Measurements from ENCODE around the gene COL4A3. TPM values are rescaled to one million over a fixed set of nuclear protein-coding genes. Genes with fewer than 3 reads are reported as not detected.

Gene COL4A3
- total RNA-seq, 1 donor from 2014 or later = not detected

DNA sequence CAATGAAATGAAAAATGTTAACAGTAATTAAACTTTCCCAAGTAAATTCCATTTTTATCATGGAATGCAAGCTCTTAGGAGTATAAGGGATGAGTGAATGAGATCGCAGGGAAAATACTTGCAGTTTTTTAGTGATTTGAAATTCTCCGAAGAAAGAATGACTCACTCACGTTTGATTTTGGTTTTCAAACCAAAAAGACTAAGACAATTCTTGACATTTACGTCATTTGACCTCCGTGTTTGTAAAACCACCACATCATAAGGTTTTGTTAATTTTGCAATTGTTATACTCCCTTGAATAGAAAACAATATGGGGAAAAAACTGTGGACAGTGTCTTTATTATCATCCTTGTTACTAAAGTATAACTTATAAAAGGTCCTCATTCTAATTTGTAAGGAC is 29.8 kb upstream of the COL4A3 start:
- H3K27ac Mint-ChIP-seq = no peak overlapping the region
- no peaks in the 10 kb centered on the region for H3K36me3 Mint-ChIP-seq
- H3K4me3 Mint-ChIP-seq = no peak overlapping the region
- no peak for DNase-seq (ENCODE audit: low spot score in 2 of 2, unreplicated experiment in 2 of 2)
- TF ChIP-seq, protein P1, sequence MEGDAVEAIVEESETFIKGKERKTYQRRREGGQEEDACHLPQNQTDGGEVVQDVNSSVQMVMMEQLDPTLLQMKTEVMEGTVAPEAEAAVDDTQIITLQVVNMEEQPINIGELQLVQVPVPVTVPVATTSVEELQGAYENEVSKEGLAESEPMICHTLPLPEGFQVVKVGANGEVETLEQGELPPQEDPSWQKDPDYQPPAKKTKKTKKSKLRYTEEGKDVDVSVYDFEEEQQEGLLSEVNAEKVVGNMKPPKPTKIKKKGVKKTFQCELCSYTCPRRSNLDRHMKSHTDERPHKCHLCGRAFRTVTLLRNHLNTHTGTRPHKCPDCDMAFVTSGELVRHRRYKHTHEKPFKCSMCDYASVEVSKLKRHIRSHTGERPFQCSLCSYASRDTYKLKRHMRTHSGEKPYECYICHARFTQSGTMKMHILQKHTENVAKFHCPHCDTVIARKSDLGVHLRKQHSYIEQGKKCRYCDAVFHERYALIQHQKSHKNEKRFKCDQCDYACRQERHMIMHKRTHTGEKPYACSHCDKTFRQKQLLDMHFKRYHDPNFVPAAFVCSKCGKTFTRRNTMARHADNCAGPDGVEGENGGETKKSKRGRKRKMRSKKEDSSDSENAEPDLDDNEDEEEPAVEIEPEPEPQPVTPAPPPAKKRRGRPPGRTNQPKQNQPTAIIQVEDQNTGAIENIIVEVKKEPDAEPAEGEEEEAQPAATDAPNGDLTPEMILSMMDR (IDR thresholded peaks at IDR 0.05; ENCODE audit: unreplicated experiment) = no peak
- peaks cover 4% of the 10 kb centered on the region for H3K27me3 Mint-ChIP-seq (ENCODE audit: low read depth)
- H3K9me3 Mint-ChIP-seq = no peaks in the 10 kb centered on the region
- no peaks in the 10 kb centered on the region for H3K4me1 Mint-ChIP-seq

DNA sequence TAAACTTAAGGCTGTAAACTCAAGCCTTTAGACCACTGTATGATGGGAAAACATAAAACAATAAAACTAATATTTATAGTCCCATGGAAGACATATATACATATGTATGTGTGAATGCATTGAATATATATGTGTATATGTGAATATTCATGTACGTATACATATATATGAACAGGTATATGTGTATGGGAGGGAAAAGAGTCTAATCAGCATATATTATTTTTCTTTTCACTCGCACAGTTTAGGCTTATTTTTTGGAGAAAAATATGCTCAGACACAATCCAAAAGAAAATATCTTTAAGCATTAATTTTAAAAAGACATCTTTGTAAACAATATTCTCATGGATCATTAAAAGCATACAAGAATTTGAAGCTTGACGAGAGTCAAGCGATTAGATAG is 23.1 kb upstream of the COL4A3 start:
- TF ChIP-seq, protein P1 (IDR thresholded peaks at IDR 0.05; ENCODE audit: unreplicated experiment) = no peak
- H3K4me1 Mint-ChIP-seq = no peaks in the 10 kb centered on the region
- no peaks in the 10 kb centered on the region for H3K9me3 Mint-ChIP-seq
- no peaks in the 10 kb centered on the region for H3K36me3 Mint-ChIP-seq
- H3K4me3 Mint-ChIP-seq = no peak overlapping the region
- H3K27ac Mint-ChIP-seq = no peak overlapping the region
- no peak for DNase-seq (ENCODE audit: low spot score in 2 of 2, unreplicated experiment in 2 of 2)
- peaks cover 4% of the 10 kb centered on the region for H3K27me3 Mint-ChIP-seq (ENCODE audit: low read depth)

DNA sequence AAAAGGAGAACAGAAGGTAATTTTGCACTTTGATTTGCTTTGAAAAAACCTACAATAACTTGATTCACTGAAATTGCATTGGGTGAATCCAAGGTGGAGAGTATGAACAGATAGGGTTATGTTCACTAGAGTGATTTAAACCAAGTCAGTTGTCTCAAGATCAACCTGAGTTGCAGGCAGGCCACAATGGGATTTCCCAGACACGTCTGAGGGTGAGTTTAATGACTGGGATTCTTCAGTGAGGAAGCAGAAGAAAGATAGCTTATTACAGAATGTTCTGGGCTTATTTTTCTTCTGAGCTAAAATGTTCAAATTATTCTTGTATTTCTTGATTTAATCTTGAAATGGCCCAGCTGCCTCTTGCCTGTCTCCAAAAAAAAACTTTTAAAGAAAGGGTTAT is 20.5 kb upstream of the COL4A3 start:
- no peak overlapping the region for H3K27ac Mint-ChIP-seq
- H3K4me3 Mint-ChIP-seq = no peak overlapping the region
- no peaks in the 10 kb centered on the region for H3K4me1 Mint-ChIP-seq
- no peaks in the 10 kb centered on the region for H3K27me3 Mint-ChIP-seq (ENCODE audit: low read depth)
- TF ChIP-seq, protein P1 (IDR thresholded peaks at IDR 0.05; ENCODE audit: unreplicated experiment) = no peak
- no peaks in the 10 kb centered on the region for H3K36me3 Mint-ChIP-seq
- DNase-seq (ENCODE audit: low spot score in 2 of 2, unreplicated experiment in 2 of 2) = no peak
- H3K9me3 Mint-ChIP-seq = peaks cover 6% of the 10 kb centered on the region

DNA sequence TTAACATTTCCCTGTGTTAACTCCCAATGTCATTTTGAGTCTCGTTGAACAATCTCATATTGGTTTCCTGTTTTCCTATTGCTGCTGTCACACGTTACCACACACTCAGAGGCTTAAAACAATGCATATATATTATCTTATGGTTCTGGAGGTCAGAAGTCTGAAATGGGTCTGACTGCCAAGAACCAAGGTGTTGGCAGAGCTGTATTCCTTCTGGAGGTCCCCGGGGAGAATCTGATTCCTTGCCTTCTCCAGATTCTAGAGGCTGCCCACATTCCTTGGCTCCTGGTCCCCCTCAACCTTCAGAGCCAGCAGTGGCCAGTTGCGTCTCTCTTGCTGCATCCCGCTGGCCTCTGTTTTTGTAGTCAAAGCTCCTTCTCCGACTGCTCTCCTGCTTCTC is 18.0 kb upstream of the COL4A3 start:
- H3K9me3 Mint-ChIP-seq = peaks cover 7% of the 10 kb centered on the region
- TF ChIP-seq, protein P1 (IDR thresholded peaks at IDR 0.05; ENCODE audit: unreplicated experiment) = no peak
- no peaks in the 10 kb centered on the region for H3K4me1 Mint-ChIP-seq
- H3K36me3 Mint-ChIP-seq = no peaks in the 10 kb centered on the region
- no peak for DNase-seq (ENCODE audit: low spot score in 2 of 2, unreplicated experiment in 2 of 2)
- no peaks in the 10 kb centered on the region for H3K27me3 Mint-ChIP-seq (ENCODE audit: low read depth)
- no peak overlapping the region for H3K4me3 Mint-ChIP-seq
- no peak overlapping the region for H3K27ac Mint-ChIP-seq

DNA sequence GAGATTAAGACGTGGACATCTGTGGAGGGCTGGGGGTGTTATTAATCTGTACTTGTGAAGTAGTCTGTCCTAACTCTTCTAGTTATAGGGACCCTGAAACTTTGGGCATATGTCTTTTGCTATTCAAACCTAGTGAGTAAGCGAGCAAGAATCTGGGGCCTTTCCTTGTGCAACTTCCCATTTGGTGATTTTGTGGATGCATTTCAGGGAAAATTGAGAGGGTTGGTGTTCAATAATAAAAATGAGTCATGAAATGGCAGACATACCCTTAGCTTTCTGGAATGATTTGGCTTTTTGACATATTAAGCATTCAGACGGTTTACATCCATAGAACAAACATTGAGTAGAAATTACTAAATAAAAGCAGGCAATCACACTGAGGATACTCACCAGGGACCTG is 17.4 kb upstream of the COL4A3 start:
- Mint-ChIP-seq H3K36me3 (no peaks in the 10 kb centered on the region), H3K27ac (no peak overlapping the region), H3K27me3 (ENCODE audit: low read depth) (no peaks in the 10 kb centered on the region), H3K9me3 (peaks cover 10% of the 10 kb centered on the region), H3K4me3 (no peak overlapping the region), H3K4me1 (no peaks in the 10 kb centered on the region)
- TF ChIP-seq, protein P1 (IDR thresholded peaks at IDR 0.05; ENCODE audit: unreplicated experiment) = no peak
- DNase-seq (ENCODE audit: low spot score in 2 of 2, unreplicated experiment in 2 of 2) = no peak

DNA sequence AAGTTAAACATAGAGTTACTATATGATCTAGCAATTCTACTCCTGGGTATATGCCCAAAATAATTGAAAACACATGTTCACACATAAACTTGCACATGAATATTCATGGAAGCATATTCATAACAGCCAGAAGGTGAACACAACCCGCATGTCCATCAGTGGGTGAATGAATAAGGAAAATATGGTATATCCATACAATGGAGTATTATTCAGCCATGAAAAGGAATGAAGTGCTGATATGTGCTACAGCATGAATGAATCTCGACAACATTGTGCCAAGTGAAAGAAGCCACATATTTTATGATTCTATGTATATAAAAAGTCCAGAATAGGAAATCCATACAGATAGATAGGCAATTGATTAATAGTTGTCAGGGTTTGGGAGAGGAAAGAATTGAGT is 16.3 kb upstream of the COL4A3 start:
- H3K9me3 Mint-ChIP-seq = peaks cover 10% of the 10 kb centered on the region
- no peak for DNase-seq (ENCODE audit: low spot score in 2 of 2, unreplicated experiment in 2 of 2)
- H3K4me1 Mint-ChIP-seq = no peaks in the 10 kb centered on the region
- no peak overlapping the region for H3K27ac Mint-ChIP-seq
- no peaks in the 10 kb centered on the region for H3K27me3 Mint-ChIP-seq (ENCODE audit: low read depth)
- H3K36me3 Mint-ChIP-seq = no peaks in the 10 kb centered on the region
- H3K4me3 Mint-ChIP-seq = no peak overlapping the region
- TF ChIP-seq, protein P1 (IDR thresholded peaks at IDR 0.05; ENCODE audit: unreplicated experiment) = no peak
